BLaER1 (cell line): Measurements from ENCODE around the gene ZDHHC5.

Source experiments
- H3K27ac ChIP-seq: shearing (Covaris generic); formaldehyde crosslinking; 2 replicates; pipeline ENCODE4 v1.8.1; 2022
- H3K27me3 ChIP-seq: shearing (Covaris generic); formaldehyde crosslinking; 2 replicates; pipeline ENCODE4 v1.8.1; 2022
- H3K36me3 ChIP-seq: shearing (Covaris generic); formaldehyde crosslinking; 2 replicates; pipeline ENCODE4 v1.8.1; 2022
- H3K4me1 ChIP-seq: shearing (Covaris generic); formaldehyde crosslinking; 2 replicates; pipeline ENCODE4 v1.8.1; 2022
- H3K4me2 ChIP-seq: shearing (Covaris generic); formaldehyde crosslinking; 2 replicates; pipeline ENCODE4 v1.8.1; 2022
- H3K4me3 ChIP-seq: shearing (Covaris generic); formaldehyde crosslinking; 2 replicates; pipeline ENCODE4 v1.8.1; 2022
- H3K9ac ChIP-seq: shearing (Covaris generic); formaldehyde crosslinking; 2 replicates; pipeline ENCODE4 v1.8.1; 2022
- H3K9me3 ChIP-seq: shearing (Covaris generic); formaldehyde crosslinking; 2 replicates; pipeline ENCODE4 v1.8.1; 2022
- H4K20me1 ChIP-seq: shearing (Covaris generic); formaldehyde crosslinking; 2 replicates; pipeline ENCODE4 v1.8.1; 2022
- Cebpa-rat ChIP-seq: shearing (Covaris generic); IDR thresholded peaks from 2 replicates; pipeline ENCODE4 v1.8.1; 2022

ZDHHC5 gene

GRCh38 chr11:57667736-57668433 lies at the start of gene ZDHHC5:
Gene ZDHHC5 (plus strand): TSS chr11:57668114. CDS start chr11:57673091, 4,977 bp downstream.
- TF ChIP-seq Cebpa-rat, result no peak
- Histone ChIP-seq H3K9me3 (no peaks in the 10 kb centered on the region), H3K4me1 (peaks cover 28% of the 10 kb centered on the region), H3K36me3 (peaks cover 30% of the 10 kb centered on the region), H3K27me3 (no peaks in the 10 kb centered on the region), H3K9ac (peak within 1 kb of the TSS; percentile 99), H4K20me1 (peaks cover 47% of the 10 kb centered on the region), H3K27ac (peak within 1 kb of the TSS; percentile 100), H3K4me3 (peak within 1 kb of the TSS; percentile 94), H3K4me2 (peak within 1 kb of the TSS; percentile 93)

- H3K27ac ChIP-seq, result no peak overlapping the region
- no peak for TF ChIP-seq Cebpa-rat
- peaks cover 9% of the 10 kb centered on the region for H3K4me1 ChIP-seq
- no peaks in the 10 kb centered on the region for H3K27me3 ChIP-seq
- no peak overlapping the region for H3K4me2 ChIP-seq
- H3K4me3 ChIP-seq, result no peak overlapping the region
- no peak overlapping the region for H3K9ac ChIP-seq
- H4K20me1 ChIP-seq, result no peaks in the 10 kb centered on the region
- H3K36me3 ChIP-seq, result no peaks in the 10 kb centered on the region
- peaks cover 35% of the 10 kb centered on the region for H3K9me3 ChIP-seq
These were observed 49.5 kb upstream of the ZDHHC5 start for GRCh38 chr11:57618438-57618837.

GRCh38 chr11:57619331-57619730 lies 48.6 kb upstream of the ZDHHC5 start:
- TF ChIP-seq Cebpa-rat, result no peak
- H3K9ac ChIP-seq, result no peak overlapping the region
- no peak overlapping the region; the same call in 1 of the 2 replicates for H3K4me3 ChIP-seq
- H4K20me1 ChIP-seq, result no peaks in the 10 kb centered on the region
- no peak overlapping the region for H3K4me2 ChIP-seq
- no peak overlapping the region for H3K27ac ChIP-seq
- no peaks in the 10 kb centered on the region for H3K27me3 ChIP-seq
- peaks cover 35% of the 10 kb centered on the region for H3K9me3 ChIP-seq
- H3K4me1 ChIP-seq, result peaks cover 16% of the 10 kb centered on the region
- H3K36me3 ChIP-seq, result no peaks in the 10 kb centered on the region

GRCh38 chr11:57620467-57620866 lies 47.4 kb upstream of the ZDHHC5 start:
- no peak for TF ChIP-seq Cebpa-rat
- no peak overlapping the region for H3K27ac ChIP-seq
- peaks cover 13% of the 10 kb centered on the region for H3K4me1 ChIP-seq
- no peak overlapping the region for H3K9ac ChIP-seq
- no peaks in the 10 kb centered on the region for H4K20me1 ChIP-seq
- no peak overlapping the region for H3K4me2 ChIP-seq
- no peaks in the 10 kb centered on the region for H3K27me3 ChIP-seq
- no peak overlapping the region for H3K4me3 ChIP-seq
- H3K36me3 ChIP-seq, result no peaks in the 10 kb centered on the region
- H3K9me3 ChIP-seq, result peaks cover 35% of the 10 kb centered on the region

GRCh38 chr11:57622263-57622662 lies 45.7 kb upstream of the ZDHHC5 start:
- Histone ChIP-seq H3K36me3 (no peaks in the 10 kb centered on the region), H4K20me1 (no peaks in the 10 kb centered on the region), H3K9ac (no peak overlapping the region), H3K27me3 (no peaks in the 10 kb centered on the region), H3K9me3 (peaks cover 35% of the 10 kb centered on the region), H3K4me2 (no peak overlapping the region), H3K27ac (no peak overlapping the region), H3K4me1 (peaks cover 13% of the 10 kb centered on the region), H3K4me3 (no peak overlapping the region)
- no peak for TF ChIP-seq Cebpa-rat

- Histone ChIP-seq H3K4me2 (no peak overlapping the region), H3K4me1 (peaks cover 18% of the 10 kb centered on the region), H3K36me3 (no peaks in the 10 kb centered on the region), H3K4me3 (no peak overlapping the region), H3K27ac (no peak overlapping the region), H3K9ac (no peak overlapping the region), H3K27me3 (no peaks in the 10 kb centered on the region), H4K20me1 (no peaks in the 10 kb centered on the region), H3K9me3 (peaks cover 12% of the 10 kb centered on the region)
- TF ChIP-seq Cebpa-rat, result no peak
These were observed 43.0 kb upstream of the ZDHHC5 start for GRCh38 chr11:57624864-57625263.

GRCh38 chr11:57626895-57627294 lies 41.0 kb upstream of the ZDHHC5 start:
- no peak overlapping the region for H3K9ac ChIP-seq
- H3K36me3 ChIP-seq, result no peaks in the 10 kb centered on the region
- H3K9me3 ChIP-seq, result no peaks in the 10 kb centered on the region
- no peak overlapping the region for H3K4me3 ChIP-seq
- H3K27me3 ChIP-seq, result no peaks in the 10 kb centered on the region
- no peak overlapping the region for H3K4me2 ChIP-seq
- H3K27ac ChIP-seq, result no peak overlapping the region
- H4K20me1 ChIP-seq, result no peaks in the 10 kb centered on the region
- peaks cover 18% of the 10 kb centered on the region for H3K4me1 ChIP-seq
- TF ChIP-seq Cebpa-rat, result no peak

- Histone ChIP-seq H3K36me3 (no peaks in the 10 kb centered on the region), H3K4me3 (no peak overlapping the region), H3K9ac (no peak overlapping the region), H4K20me1 (no peaks in the 10 kb centered on the region), H3K27ac (no peak overlapping the region), H3K9me3 (no peaks in the 10 kb centered on the region), H3K27me3 (no peaks in the 10 kb centered on the region), H3K4me1 (0 out of 2 replicates have a peak, but pooled peaks cover 6% of the 10 kb centered on the region), H3K4me2 (no peak overlapping the region)
- TF ChIP-seq Cebpa-rat, result no peak
These were observed 37.7 kb upstream of the ZDHHC5 start for GRCh38 chr11:57630171-57630570.

GRCh38 chr11:57632116-57632515 lies 35.8 kb upstream of the ZDHHC5 start:
- Histone ChIP-seq H3K9ac (no peak overlapping the region), H3K27me3 (no peaks in the 10 kb centered on the region), H3K27ac (no peak overlapping the region), H3K4me2 (no peak overlapping the region), H3K9me3 (no peaks in the 10 kb centered on the region), H4K20me1 (no peaks in the 10 kb centered on the region), H3K4me1 (peaks cover 11% of the 10 kb centered on the region), H3K4me3 (no peak overlapping the region), H3K36me3 (no peaks in the 10 kb centered on the region)
- no peak for TF ChIP-seq Cebpa-rat

- no peak overlapping the region for H3K27ac ChIP-seq
- peaks cover 19% of the 10 kb centered on the region for H3K4me1 ChIP-seq
- H4K20me1 ChIP-seq, result no peaks in the 10 kb centered on the region
- no peaks in the 10 kb centered on the region for H3K36me3 ChIP-seq
- no peaks in the 10 kb centered on the region for H3K27me3 ChIP-seq
- TF ChIP-seq Cebpa-rat, result no peak
- H3K9me3 ChIP-seq, result no peaks in the 10 kb centered on the region
- H3K4me3 ChIP-seq, result no peak overlapping the region
- H3K4me2 ChIP-seq, result no peak overlapping the region
- H3K9ac ChIP-seq, result no peak overlapping the region
These were observed 34.4 kb upstream of the ZDHHC5 start for GRCh38 chr11:57633394-57634070.
